Nephron (organoid): ENCODE data around the gene GNB2.

ENCODE experiments used
- H3K27ac Mint-ChIP-seq, 3 experiments: 2 replicates each; pipeline ENCODE4 v1.8.0; 2020; ENCODE audit warnings: mixed read lengths in 3 of 3, mild to moderate bottlenecking in 2 of 3, moderate library complexity in 1 of 3
- H3K27me3 Mint-ChIP-seq: 2 replicates; pipeline ENCODE4 v1.8.0; 2021; ENCODE audit warnings: low read depth, mild to moderate bottlenecking, moderate library complexity, mixed read lengths
- H3K36me3 Mint-ChIP-seq: 2 replicates; pipeline ENCODE4 v1.8.0; 2020; ENCODE audit warnings: low read depth, mixed read lengths
- H3K4me1 Mint-ChIP-seq: 2 replicates; pipeline ENCODE4 v1.8.0; 2020; ENCODE audit warnings: mixed read lengths
- H3K4me3 Mint-ChIP-seq, 3 experiments: 2 replicates each; pipeline ENCODE4 v1.8.0; 2020; ENCODE audit warnings: mild to moderate bottlenecking in 3 of 3, mixed read lengths in 3 of 3, moderate library complexity in 2 of 3
- H3K9me3 Mint-ChIP-seq: 2 replicates; pipeline ENCODE4 v1.8.0; 2020; ENCODE audit warnings: mixed read lengths
- TF ChIP-seq, protein P1 (sequence below), 3 experiments: fragments of 200-600 bp; sonication (generic); IDR thresholded peaks; one replicate each; pipeline ENCODE4 v1.5.0; 2021; ENCODE audit warnings: antibody characterized with exemption in 3 of 3; ENCODE audit not compliant: unreplicated experiment in 3 of 3

Gene GNB2

DNA sequence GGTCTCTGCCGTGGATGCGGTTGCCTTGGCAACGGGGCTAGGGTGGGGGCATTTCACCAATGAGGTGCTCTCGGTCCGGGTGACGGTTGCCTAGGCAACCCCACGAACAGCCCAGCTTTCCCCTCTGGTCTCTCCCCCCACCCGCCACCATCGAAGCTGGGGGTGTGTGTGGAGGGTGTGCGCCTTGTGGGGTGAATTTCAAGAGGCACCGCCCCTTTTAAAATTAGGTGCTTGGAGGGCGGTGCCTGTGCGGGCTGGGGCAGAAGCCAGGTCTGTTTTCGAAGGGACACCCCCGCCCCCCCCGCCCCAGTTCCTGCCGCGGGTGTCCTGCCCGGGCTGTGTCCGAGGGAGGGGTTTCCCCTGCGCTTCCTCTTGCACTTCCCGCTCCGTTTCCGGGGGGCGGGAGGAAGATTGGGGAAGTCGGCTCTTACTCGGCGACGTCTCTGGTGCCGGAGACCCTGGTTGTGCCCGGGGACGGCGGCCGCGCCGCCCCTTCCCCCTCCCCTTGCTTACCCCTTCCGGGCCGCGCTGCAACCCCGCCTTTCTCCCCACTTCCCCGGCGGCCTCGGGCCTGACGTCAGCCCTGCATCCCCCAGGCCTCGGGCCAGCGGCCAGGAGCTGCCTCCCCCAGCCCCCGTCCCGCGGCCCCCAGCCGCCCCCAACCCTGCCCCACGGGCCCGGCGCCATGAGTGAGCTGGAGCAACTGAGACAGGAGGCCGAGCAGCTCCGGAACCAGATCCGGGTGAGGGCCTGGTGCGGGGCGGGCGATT lies 2.2 kb downstream of the GNB2 start:
- TF ChIP-seq, protein P1, sequence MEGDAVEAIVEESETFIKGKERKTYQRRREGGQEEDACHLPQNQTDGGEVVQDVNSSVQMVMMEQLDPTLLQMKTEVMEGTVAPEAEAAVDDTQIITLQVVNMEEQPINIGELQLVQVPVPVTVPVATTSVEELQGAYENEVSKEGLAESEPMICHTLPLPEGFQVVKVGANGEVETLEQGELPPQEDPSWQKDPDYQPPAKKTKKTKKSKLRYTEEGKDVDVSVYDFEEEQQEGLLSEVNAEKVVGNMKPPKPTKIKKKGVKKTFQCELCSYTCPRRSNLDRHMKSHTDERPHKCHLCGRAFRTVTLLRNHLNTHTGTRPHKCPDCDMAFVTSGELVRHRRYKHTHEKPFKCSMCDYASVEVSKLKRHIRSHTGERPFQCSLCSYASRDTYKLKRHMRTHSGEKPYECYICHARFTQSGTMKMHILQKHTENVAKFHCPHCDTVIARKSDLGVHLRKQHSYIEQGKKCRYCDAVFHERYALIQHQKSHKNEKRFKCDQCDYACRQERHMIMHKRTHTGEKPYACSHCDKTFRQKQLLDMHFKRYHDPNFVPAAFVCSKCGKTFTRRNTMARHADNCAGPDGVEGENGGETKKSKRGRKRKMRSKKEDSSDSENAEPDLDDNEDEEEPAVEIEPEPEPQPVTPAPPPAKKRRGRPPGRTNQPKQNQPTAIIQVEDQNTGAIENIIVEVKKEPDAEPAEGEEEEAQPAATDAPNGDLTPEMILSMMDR (IDR thresholded peaks at IDR 0.05; ENCODE audit: unreplicated experiment in 3 of 3) = no peak
- peaks cover 5% of the 10 kb centered on the region for H3K4me1 Mint-ChIP-seq
- H3K4me3 Mint-ChIP-seq = peak overlapping the region; percentile 85 to 88 (median 86)
- no peaks in the 10 kb centered on the region for H3K9me3 Mint-ChIP-seq
- peak overlapping the region in 1 of 3 experiments; percentile 78 for H3K27ac Mint-ChIP-seq
- H3K27me3 Mint-ChIP-seq = peaks cover 8% of the 10 kb centered on the region
- peaks cover 22% of the 10 kb centered on the region for H3K36me3 Mint-ChIP-seq

DNA sequence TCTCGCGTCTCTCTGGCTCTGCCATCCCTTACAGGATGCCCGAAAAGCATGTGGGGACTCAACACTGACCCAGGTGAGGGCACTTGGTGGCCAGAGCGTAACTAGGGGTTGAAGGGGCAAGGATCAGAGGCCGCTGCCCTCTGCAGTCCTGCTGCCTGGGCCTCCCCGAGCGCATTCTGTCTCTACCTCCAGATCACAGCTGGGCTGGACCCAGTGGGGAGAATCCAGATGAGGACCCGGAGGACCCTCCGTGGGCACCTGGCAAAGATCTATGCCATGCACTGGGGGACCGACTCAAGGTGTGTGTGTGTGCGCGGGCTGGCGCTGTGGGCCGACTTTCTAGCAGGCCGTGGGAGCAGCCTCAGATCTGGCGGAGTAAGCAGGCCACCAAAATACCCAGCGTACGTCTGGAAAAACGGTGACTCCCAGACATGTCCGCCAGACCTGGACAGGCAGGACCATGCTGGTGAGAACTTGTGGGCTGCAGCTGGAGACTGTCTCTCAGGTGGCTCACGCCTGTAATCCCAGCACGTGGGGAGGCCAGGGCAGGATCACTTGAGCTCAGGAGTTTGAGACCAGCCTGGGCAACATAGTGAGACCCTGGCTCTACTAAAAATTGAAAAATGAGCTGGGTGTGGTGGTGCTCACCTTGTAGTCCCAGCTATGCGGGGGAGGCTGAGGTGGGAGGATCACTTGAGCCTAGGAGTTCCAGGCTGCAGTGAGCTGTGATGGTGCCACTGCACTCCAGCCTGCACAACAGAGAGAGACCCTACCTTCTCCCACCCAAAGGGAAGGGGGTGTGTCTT lies 3.2 kb downstream of the GNB2 start:
- TF ChIP-seq, protein P1 (IDR thresholded peaks at IDR 0.05; ENCODE audit: unreplicated experiment in 3 of 3) = no peak
- H3K27me3 Mint-ChIP-seq = peaks cover 1% of the 10 kb centered on the region

DNA sequence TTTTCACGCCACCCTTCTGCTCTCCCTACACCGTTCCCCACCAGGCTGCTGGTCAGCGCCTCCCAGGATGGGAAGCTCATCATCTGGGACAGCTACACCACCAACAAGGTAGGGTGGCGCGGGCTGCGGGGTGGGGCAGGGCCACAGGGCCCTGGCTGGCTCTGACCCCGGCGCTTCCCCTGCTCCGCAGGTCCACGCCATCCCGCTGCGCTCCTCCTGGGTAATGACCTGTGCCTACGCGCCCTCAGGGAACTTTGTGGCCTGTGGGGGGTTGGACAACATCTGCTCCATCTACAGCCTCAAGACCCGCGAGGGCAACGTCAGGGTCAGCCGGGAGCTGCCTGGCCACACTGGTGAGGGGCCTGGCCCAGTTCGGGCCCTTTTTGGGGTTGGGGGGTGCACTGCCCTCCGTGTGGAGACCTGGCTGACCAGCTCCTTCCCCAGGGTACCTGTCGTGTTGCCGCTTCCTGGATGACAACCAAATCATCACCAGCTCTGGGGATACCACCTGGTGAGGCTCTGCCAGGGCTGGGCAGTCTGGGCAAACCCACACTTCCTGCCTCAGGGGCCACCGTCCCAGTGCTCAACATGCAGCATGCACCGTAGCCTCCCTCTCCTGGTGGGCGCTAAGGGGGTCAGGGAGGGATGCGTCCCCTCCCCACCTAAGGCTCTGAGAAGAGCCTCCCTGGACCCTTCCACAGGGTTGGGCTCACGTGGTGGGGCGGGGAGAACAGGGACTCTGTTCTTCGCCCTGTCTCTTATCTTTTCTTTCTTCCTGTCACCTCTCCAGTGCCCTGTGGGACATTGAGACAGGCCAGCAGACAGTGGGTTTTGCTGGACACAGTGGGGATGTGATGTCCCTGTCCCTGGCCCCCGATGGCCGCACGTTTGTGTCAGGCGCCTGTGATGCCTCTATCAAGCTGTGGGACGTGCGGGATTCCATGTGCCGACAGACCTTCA lies 4.0 kb downstream of the GNB2 start:
- Mint-ChIP-seq H3K4me1 (peaks cover 5% of the 10 kb centered on the region), H3K27me3 (no peaks in the 10 kb centered on the region), H3K4me3 (peak overlapping the region; percentile 85 to 88 (median 86)), H3K36me3 (peaks cover 26% of the 10 kb centered on the region), H3K27ac (peak overlapping the region; percentile 14 to 78 (median 65)), H3K9me3 (no peaks in the 10 kb centered on the region)
- TF ChIP-seq, protein P1 (IDR thresholded peaks at IDR 0.05; ENCODE audit: unreplicated experiment in 3 of 3) = no peak

More for the DNA sequence above, 3.2 kb downstream of the GNB2 start:
- H3K9me3 Mint-ChIP-seq = no peaks in the 10 kb centered on the region
- peak overlapping the region; percentile 27 to 78 (median 76) for H3K27ac Mint-ChIP-seq
- H3K4me3 Mint-ChIP-seq = peak overlapping the region; percentile 85 to 88 (median 86)
- H3K36me3 Mint-ChIP-seq = peaks cover 25% of the 10 kb centered on the region
- H3K4me1 Mint-ChIP-seq = peaks cover 5% of the 10 kb centered on the region

DNA sequence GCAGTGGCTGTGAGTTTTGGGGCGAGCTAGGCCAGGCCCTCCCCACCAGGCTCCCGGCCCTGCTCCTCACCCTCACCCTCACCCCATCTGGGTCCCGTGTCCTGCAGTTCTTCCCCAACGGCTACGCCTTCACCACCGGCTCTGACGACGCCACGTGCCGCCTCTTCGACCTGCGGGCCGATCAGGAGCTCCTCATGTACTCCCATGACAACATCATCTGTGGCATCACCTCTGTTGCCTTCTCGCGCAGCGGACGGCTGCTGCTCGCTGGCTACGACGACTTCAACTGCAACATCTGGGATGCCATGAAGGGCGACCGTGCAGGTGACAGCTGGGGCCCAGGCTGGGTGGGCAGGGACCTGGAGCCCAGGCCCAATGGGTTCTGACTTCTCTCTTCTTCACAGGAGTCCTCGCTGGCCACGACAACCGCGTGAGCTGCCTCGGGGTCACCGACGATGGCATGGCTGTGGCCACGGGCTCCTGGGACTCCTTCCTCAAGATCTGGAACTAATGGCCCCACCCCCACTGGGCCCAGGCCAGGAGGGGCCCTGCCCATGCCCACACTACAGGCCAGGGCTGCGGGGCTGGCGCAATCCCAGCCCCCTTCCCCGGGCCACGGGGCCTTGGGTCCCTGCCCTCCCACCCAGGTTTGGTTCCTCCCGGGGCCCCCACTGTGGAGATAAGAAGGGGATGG lies 4.9 kb downstream of the GNB2 start:
- Mint-ChIP-seq H3K9me3 (no peaks in the 10 kb centered on the region), H3K27ac (peak overlapping the region; percentile 29 to 77 (median 65)), H3K27me3 (no peaks in the 10 kb centered on the region), H3K4me1 (peaks cover 5% of the 10 kb centered on the region), H3K4me3 (peak overlapping the region; percentile 64 to 81 (median 70)), H3K36me3 (peaks cover 29% of the 10 kb centered on the region)
- TF ChIP-seq, protein P1 (IDR thresholded peaks at IDR 0.05; ENCODE audit: unreplicated experiment in 3 of 3) = no peak
